Upper lobe of left lung (tissue), 4 donors: ENCODE data around the gene PPP1CC.

Experiments
- CTCF ChIP-seq, 6 experiments: fragments of 450-650 bp in 4 of 6; fragments of 200-600 bp in 2 of 6; sonication (generic) in 2 of 6; IDR thresholded peaks; one replicate each; pipeline ENCODE4 v1.5.1; 2016 to 2019; ENCODE audit warnings: antibody characterized with exemption in 6 of 6
- POLR2AphosphoS5 ChIP-seq, 2 donors: sonication (generic); formaldehyde crosslinking; IDR thresholded peaks; one replicate each; pipeline ENCODE4 v1.5.1; 2017; ENCODE audit warnings: antibody characterized with exemption in 2 of 2

GRCh38 chr12:110776410-110776809, 33.7 kb upstream of the PPP1CC start:
- TF ChIP-seq CTCF (IDR thresholded peaks at IDR 0.05) (no peak), POLR2AphosphoS5 (IDR thresholded peaks at IDR 0.05) (no peak)
